ENCODE results near the gene SYT2.

SYT2 gene

DNA sequence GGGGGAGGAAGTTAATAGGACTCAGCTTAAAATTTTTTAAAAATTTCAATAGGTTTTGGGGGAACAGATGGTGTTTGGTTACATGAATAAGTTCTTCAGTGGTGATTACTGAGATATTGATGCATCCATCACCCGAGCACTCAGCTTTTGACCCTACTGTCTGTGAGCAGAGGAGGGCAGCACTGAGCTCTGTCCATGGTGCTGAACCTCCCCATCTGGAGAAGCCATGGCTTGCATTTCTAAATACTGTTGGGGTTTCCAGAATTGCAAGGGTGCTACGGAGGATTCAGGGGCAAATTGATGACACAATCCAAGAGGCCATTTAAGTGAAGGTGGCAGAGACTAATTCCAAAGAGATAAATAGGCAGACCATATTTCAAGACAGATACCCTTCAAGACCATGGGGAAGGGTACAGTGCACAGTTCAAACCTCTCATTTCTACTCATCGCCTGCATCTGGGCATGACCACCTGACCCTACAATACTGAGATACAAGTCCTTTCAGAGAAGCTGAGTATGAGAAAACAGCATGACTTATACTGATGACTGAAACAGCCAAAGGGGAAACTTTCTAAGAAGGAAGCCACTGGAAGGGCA lies 17.2 kb downstream of the SYT2 start:
- TF ChIP-seq EP300 (IDR thresholded peaks at IDR 0.05; ENCODE audit: borderline replicate concordance) (no peak), NFIC (IDR thresholded peaks at IDR 0.05) (no peak), YY1 (IDR thresholded peaks at IDR 0.05; ENCODE audit: low read depth) (0 out of 2 replicates have a peak, but pooled peaks have one; percentile 36), FOXM1 (IDR thresholded peaks at IDR 0.05; ENCODE audit: borderline replicate concordance, low read depth) (no peak), TAF1 (IDR thresholded peaks at IDR 0.05; ENCODE audit: low read depth) (no peak), EGR1 (IDR thresholded peaks at IDR 0.05) (no peak)
- TF ChIP-seq, protein P1, sequence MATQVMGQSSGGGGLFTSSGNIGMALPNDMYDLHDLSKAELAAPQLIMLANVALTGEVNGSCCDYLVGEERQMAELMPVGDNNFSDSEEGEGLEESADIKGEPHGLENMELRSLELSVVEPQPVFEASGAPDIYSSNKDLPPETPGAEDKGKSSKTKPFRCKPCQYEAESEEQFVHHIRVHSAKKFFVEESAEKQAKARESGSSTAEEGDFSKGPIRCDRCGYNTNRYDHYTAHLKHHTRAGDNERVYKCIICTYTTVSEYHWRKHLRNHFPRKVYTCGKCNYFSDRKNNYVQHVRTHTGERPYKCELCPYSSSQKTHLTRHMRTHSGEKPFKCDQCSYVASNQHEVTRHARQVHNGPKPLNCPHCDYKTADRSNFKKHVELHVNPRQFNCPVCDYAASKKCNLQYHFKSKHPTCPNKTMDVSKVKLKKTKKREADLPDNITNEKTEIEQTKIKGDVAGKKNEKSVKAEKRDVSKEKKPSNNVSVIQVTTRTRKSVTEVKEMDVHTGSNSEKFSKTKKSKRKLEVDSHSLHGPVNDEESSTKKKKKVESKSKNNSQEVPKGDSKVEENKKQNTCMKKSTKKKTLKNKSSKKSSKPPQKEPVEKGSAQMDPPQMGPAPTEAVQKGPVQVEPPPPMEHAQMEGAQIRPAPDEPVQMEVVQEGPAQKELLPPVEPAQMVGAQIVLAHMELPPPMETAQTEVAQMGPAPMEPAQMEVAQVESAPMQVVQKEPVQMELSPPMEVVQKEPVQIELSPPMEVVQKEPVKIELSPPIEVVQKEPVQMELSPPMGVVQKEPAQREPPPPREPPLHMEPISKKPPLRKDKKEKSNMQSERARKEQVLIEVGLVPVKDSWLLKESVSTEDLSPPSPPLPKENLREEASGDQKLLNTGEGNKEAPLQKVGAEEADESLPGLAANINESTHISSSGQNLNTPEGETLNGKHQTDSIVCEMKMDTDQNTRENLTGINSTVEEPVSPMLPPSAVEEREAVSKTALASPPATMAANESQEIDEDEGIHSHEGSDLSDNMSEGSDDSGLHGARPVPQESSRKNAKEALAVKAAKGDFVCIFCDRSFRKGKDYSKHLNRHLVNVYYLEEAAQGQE (IDR thresholded peaks at IDR 0.05; ENCODE audit: low read depth) = peak; percentile 97

GRCh38 chr1:202691816-202692215 lies 18.4 kb downstream of the SYT2 start:
- TF ChIP-seq EGR1 (IDR thresholded peaks at IDR 0.05) = no peak
- TF ChIP-seq NFIC (IDR thresholded peaks at IDR 0.05) = no peak
- TF ChIP-seq RAD21 (IDR thresholded peaks at IDR 0.05; ENCODE audit: low read depth) = no peak
- no peak for TF ChIP-seq MAX (IDR thresholded peaks at IDR 0.05)
- TF ChIP-seq, protein P1 (IDR thresholded peaks at IDR 0.05; ENCODE audit: low read depth) = no peak
- TF ChIP-seq TCF12 (IDR thresholded peaks at IDR 0.05; ENCODE audit: low read depth) = no peak
- TF ChIP-seq YY1 (IDR thresholded peaks at IDR 0.05; ENCODE audit: low read depth) = no peak
- TF ChIP-seq TAF1 (IDR thresholded peaks at IDR 0.05; ENCODE audit: low read depth) = no peak
- no peak for TF ChIP-seq CEBPB (IDR thresholded peaks at IDR 0.05)
- TF ChIP-seq EP300 (IDR thresholded peaks at IDR 0.05; ENCODE audit: borderline replicate concordance) = no peak

GRCh38 chr1:202689493-202690342 lies 20.5 kb downstream of the SYT2 start:
- TF ChIP-seq EGR1 (IDR thresholded peaks at IDR 0.05) = no peak
- TF ChIP-seq, protein P1 (IDR thresholded peaks at IDR 0.05; ENCODE audit: low read depth) = peak; percentile 62

- TF ChIP-seq CREB1 (IDR thresholded peaks at IDR 0.05; ENCODE audit: low read depth) = no peak
- TF ChIP-seq, protein P2, sequence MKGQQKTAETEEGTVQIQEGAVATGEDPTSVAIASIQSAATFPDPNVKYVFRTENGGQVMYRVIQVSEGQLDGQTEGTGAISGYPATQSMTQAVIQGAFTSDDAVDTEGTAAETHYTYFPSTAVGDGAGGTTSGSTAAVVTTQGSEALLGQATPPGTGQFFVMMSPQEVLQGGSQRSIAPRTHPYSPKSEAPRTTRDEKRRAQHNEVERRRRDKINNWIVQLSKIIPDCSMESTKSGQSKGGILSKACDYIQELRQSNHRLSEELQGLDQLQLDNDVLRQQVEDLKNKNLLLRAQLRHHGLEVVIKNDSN (IDR thresholded peaks at IDR 0.05) = no peak
- TF ChIP-seq NFIC (IDR thresholded peaks at IDR 0.05) = no peak
- TF ChIP-seq ZBTB7A (IDR thresholded peaks at IDR 0.05; ENCODE audit: low read depth) = no peak
- no peak for TF ChIP-seq TAF1 (IDR thresholded peaks at IDR 0.05; ENCODE audit: low read depth)
- no peak for TF ChIP-seq TEAD4 (IDR thresholded peaks at IDR 0.05)
- TF ChIP-seq EP300 (IDR thresholded peaks at IDR 0.05; ENCODE audit: borderline replicate concordance) = no peak
- TF ChIP-seq, protein P1 (IDR thresholded peaks at IDR 0.05; ENCODE audit: low read depth) = no peak
- no peak for TF ChIP-seq FOXM1 (IDR thresholded peaks at IDR 0.05; ENCODE audit: borderline replicate concordance, low read depth)
- no peak for TF ChIP-seq YY1 (IDR thresholded peaks at IDR 0.05; ENCODE audit: low read depth)
- TF ChIP-seq EGR1 (IDR thresholded peaks at IDR 0.05) = no peak
- no peak for TF ChIP-seq CEBPB (IDR thresholded peaks at IDR 0.05)
- no peak for TF ChIP-seq TCF12 (IDR thresholded peaks at IDR 0.05; ENCODE audit: low read depth)
Measured at GRCh38 chr1:202689082-202689481, 21.2 kb downstream of the SYT2 start.
